HG03097 (cell line): ENCODE measurements around the gene SERTAD4.
"Not testable (repeated sequence)": the region's sequence is repeated elsewhere in the genome, so short reads cannot be mapped to it uniquely, and the experiment has no call there.

ENCODE experiments used
- ATAC-seq: cut with Tn5 transposase; IDR thresholded peaks from one replicate; pipeline ENCODE4 v1.9.1; 2021; ENCODE audit not compliant: unreplicated experiment, low FRiP score

SERTAD4 gene

DNA sequence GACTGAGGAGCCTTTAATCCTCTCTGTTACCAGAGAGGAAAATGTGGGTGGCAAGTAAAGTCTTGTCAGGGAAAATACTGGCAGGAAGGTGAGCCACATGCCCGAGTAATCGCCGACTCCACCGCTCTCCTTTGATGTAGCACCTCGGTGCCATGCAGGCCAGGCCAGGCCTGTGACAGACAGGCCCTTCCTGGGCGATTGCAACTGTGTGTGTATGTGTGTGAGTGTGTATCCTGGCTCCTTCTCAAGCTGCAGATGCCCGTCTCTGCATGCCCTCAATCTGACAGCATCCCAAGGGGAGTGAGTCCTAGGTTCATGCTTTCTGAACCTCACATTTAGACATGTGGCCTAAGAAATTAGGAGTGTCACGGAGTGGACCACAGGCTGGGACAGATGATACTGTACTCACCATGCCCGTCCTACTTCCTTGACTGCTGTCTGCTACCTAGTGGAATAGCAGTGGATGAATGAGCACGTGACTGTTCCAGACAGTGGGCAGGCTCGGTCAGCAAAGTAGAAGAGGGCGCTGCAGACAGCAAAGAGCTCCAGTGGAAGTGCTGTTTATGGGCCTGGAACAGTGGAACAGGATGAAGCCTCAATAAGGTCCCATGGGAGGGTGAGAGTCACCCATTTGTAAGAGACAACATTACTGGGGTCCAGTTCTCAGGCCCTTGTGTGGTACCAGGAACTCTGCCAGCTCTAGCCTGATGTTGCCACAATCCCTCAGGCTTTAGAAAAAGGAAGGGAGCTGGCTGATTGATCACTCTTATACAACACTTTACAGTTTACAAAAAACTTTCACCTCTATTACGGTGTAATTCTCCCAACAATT is 25.3 kb downstream of the SERTAD4 start:
- ATAC-seq: no peak

DNA sequence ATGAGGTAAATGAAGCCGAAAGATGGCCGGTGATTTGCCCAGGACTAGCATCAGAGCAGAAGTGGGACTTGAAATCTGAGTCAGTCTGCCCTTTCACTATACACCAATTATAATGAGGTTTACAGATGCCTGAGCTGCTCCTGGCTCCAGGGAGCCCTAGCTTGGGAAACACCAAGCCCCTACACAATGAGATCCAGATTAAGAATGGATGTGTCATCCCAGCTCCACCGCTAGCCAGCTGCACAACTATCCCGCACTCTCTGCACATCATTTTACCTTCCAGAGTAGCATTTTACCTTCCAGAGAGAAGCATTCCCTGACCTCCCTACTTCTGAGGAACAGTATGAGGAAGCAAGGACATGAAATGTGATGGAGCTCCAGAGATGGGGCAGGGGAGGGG is 27.0 kb downstream of the SERTAD4 start:
- no peak for ATAC-seq

GRCh38 chr1:210260096-210260495 is 27.5 kb downstream of the SERTAD4 start:
- no peak for ATAC-seq

GRCh38 chr1:210262167-210262896 is 29.7 kb downstream of the SERTAD4 start:
- ATAC-seq: no peak

- ATAC-seq: no peak
Observed at GRCh38 chr1:210262897-210263272, 30.3 kb downstream of the SERTAD4 start.

DNA sequence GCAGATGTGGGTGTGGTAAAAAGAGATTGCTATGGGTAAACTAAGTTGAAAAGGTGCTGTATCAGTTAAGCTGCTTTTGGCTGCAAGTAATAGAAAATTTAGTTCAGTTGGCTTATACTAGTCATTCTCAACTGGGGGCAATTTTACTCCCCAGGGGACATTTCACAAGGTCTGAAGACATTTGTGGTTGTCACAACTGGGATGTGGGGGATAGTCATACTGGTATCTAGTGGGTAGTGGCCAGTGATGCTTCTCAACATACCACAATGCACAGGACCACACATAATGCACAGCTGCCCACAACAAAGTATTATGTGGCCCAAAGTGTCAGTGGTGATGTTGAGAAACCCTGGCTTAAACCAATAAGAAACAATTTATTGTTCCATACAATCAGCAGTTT is 31.4 kb downstream of the SERTAD4 start:
- no peak for ATAC-seq

DNA sequence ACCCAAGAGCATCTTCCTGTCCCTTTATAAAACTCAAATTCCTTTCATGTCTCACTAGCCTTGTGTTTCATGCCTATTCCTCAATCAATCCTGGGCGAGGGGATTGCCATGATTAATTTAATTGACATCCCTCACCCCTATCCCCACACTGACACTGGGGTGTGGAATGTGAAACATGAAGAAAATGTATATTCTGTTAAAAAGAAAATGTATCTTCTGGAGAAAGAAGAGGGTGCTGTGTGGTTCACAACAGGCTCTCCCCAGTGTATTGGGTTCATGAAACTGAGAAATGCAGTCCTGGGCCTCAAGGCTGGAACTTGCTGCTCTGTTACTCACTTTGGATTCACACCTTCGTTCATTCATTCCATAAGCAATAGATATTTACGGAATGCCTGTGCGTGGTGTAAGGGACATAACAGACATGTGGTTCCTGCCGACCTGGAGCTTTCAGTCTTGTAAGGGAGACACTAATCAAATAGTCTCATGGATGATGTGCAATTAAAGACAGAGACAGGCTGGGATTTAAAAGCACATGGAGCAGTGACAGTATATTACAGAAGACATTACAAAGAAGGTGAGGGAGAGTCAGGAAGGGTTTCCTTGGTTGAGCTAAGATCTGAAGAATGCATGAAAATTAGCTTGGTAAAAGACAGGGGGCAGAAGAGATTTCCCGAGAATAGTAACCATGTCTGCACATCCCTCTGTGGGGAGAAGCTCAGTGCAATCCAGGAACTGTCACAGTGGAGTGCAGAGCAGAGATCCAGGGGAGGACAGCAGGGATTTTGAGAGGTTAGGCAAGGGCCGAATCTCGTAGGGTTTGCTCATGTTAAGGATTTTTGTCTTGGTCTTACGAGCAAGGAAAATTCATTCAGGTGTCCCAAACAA is 32.1 kb downstream of the SERTAD4 start:
- no peak for ATAC-seq

- ATAC-seq: not testable (repeated sequence)
Observed at GRCh38 chr1:210265392-210265955, 32.9 kb downstream of the SERTAD4 start.

DNA sequence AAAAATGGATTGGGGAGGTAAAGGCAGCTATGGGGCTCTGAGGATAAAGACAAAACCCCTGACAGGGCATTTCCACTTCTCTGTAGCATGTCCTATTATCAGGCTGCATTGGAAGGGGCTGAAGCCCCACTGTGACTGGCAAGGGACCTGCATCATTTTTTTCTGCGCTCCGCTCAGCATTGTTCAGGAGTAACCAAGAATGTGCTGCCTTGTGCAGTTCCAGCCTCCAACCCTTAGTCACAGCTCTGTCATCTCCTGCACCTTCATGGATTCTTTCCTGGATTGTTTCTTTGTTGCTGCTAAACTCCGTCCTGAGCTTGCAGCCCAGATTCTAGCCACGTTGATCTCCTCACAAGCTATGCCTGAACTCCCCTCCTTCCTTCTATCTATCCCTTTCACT is 37.4 kb downstream of the SERTAD4 start:
- no peak for ATAC-seq

- no peak for ATAC-seq
Observed at GRCh38 chr1:210272666-210273065, 40.1 kb downstream of the SERTAD4 start.

DNA sequence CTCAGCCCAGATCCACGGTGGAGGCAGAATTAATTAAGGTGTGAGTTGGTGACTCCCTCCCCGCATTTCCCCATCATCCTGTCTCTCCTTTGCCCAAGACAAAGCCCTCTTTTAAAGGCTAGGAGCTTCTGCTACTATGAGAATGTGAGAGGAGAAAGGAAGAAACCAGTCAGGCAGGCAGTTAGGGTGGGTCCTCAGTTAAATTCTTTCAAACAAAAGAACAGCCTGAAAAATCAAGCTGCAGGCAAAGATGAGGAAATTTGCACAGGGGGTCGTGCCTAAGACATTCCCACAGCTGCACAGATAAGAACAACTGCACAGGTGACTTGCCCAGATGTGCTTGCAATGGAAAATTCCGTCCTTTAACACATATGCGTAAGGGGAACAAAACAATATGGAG is 47.6 kb downstream of the SERTAD4 start:
- no peak for ATAC-seq

DNA sequence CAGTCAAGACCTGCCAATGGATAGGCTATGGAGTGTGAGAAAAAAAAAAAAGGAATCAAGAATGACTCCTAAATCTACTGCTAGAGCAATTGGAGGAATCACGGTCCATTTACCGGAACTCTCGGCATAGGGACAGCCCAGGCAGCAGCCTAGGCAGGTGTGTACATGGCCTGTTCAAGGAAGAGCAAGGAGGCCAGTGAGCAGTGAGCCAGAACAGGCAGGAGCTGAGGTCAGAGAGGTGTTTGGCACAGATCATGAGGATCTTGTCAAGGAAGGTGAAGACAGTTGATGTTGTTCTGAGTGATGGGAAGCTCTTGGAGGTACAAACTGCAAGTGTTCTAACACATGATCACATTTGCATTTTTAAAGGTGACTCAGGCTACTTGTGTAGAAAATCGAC is 55.5 kb downstream of the SERTAD4 start:
- no peak for ATAC-seq

GRCh38 chr1:210289248-210289647 is 56.7 kb downstream of the SERTAD4 start:
- ATAC-seq: no peak

DNA sequence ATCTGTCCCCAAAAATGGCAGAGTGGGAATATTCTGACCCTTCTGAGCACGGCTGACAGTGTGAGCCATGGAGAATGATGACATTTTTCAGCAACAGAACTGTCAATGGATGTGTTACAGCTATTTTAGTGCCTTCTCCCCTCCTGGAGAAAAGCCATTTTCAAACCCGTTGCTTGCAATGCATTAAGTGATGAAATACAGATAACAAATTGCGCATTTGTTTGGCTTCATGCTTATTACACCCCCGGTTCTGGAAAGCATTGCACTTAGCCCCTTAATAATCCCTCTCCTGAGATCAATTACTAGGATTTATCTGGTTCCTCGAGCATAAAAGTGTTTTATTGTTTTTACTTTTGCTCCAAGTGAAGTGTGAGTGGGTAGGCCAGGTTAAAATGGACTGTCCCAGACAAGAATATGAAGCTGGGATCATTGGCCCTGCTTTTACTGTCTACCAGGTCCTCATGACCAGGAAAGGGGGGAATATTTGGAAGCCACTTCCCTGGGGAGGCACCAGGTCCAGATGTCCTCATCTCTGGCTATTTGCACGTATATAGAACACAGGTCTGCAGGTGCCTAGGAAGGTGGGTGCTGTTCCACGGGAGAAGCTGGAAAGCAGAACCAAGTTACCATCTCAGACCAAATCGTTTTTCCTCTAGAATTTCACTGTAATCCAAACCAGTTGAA is 58.6 kb downstream of the SERTAD4 start:
- no peak for ATAC-seq

- no peak for ATAC-seq
Observed at GRCh38 chr1:210291786-210292230, 59.2 kb downstream of the SERTAD4 start.

GRCh38 chr1:210292231-210292871 is 59.8 kb downstream of the SERTAD4 start:
- ATAC-seq: no peak

DNA sequence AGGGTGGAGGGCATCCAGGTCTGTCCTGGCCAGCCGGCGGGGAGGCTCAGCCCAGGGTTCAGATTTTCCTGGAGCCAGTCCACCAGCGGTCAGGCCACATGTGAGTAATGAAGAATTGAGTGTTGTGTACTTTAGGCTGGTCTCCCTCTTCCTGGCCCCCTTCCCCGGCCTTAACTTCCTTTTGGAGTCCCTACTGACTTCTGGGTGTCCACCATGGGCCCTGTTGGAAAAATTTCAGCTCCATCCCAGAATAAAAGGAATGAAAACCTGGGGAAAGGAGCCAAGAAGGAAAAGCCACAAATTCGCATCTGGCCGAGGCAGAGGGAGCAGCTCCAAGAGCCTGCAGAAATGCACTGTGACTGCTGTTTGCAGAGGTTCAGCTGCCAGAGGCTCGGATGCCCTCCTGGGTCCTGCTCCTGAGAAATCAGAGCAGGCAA is 60.6 kb downstream of the SERTAD4 start:
- no peak for ATAC-seq

DNA sequence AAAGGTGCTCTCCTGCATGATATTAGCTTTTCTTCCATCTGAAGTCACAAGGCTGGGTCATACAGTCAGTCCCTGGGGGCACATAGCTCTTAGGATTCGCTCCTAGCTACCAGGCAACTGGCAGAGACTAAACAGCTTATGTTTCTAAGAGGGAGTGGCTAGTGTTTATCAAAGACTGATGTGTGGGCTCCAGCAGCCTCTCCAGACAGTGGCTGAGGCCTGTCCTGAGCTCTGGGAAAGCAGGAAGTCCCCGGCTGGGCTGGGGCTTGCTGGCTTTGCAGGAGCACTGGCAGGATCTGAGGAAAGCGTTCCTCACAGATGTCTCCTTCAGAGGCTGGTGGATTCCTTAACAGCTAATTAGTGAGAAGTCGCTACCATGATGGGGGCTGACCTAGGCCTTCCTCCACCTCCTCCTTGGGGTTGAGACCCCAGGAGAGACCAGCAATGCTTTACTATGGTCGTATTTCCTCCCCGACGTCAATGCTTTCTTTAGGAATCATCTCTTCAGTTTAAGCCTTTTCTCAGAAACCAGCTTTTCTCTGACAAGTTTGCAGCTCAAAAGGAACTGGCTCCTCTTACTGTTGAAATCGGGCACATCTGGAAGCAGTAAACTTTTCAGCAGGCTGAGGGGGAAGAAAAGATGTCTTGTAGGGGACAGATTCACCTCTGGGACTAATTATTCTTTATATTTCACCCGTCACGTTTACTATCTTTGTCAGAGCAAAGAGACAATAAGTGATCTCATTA is 62.6 kb downstream of the SERTAD4 start:
- no peak for ATAC-seq
